ENCODE data around the gene EPHB2.
"Not testable (repeated sequence)": the region's sequence is repeated elsewhere in the genome, so short reads cannot be mapped to it uniquely, and the experiment has no call there.

EPHB2 gene

DNA sequence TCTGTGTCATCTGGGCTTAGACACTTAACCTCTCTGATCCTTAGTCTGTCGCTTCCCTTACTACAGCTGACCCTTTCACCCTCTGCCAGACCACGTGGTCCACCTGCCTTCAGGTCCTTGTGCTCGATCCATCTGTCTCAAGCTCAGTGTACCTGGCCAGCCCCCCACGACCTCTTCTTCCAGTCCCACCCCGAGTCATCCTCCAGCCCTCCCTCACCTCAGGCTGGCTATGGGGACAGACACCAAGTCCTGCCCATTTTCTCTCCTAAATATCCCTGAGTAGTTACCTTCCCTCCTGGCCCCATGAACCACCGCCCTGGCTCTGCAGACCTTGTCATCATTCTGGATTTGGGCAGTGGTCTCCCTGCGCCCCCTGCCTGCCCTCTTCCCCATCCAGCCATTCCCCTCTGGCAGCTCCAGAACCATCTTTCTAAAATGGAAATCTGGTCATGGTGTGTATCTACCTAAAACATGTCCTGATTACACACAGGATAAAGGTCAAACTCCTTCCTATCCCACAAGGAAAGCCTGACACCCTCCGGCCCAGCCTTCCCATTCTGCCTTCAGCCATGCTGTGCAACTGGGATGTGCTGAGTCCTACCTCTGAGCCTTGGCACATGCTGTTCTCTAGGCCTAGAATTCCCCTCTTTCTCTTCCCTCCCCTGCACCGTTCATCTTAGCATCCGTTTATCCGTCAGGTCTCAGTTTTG lies 107.6 kb downstream of the EPHB2 start:
- no peak for DNase-seq (ENCODE audit: low read depth in 2 of 2)

DNA sequence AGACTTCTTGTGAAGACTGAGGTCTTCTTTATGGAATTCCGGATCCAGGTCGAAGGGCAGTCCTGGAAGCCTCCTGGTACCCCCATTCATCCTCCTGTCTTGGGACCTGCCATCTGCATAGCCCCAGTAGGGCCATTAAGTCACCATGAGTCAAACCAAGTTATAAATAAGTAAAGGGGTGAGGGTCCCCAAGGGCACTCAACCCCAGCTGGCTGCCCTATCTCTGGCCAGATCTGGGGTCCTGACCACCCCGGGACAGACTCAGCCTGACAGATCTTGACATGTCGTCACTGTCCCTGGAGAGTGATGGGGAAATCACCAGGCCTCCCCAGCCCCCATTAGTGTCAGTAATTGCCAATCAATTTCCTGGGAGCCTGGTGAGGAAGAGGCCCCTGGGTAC lies 108.7 kb downstream of the EPHB2 start:
- no peak for DNase-seq (ENCODE audit: low read depth in 2 of 2)

DNA sequence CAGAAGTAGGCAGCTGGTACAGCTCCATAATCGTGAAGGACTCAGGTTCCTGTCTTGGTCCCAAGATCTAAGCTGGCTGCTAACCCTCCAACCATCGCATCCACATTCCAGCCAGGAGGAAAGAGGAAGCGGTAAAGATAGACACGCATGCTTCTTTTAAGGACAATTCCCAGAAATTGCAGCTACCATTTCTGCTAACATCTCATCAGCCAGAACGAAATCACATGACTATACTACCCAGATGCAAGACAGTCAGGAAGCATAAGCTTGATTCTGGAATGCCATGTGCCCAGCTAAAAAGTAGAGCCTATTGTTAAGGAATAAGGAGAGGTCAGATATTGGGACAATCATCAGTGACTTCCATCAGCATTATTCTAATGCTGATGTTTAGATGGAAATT lies 110.4 kb downstream of the EPHB2 start:
- no peak for DNase-seq (ENCODE audit: low read depth in 2 of 2)

DNA sequence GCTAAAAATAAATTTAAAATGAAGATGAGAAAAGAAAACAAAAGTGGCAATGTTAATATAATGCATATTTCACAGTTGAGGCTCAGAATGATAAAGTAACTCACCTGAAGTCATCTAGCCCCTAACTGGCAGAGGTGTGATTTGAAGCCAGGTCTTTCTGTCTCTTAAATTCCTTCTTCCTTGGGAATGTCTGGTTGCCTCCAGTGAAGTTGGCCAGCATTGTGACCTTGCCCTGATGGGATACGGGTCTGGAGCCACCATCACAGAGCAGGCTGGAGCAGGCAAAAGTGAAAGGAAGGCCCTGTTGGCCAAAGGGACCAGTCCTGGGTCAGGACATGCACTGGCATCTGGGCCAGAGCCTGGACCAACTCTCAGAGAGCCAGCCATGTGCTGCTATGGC lies 111.7 kb downstream of the EPHB2 start:
- no peak for DNase-seq (ENCODE audit: low read depth in 2 of 2)

DNA sequence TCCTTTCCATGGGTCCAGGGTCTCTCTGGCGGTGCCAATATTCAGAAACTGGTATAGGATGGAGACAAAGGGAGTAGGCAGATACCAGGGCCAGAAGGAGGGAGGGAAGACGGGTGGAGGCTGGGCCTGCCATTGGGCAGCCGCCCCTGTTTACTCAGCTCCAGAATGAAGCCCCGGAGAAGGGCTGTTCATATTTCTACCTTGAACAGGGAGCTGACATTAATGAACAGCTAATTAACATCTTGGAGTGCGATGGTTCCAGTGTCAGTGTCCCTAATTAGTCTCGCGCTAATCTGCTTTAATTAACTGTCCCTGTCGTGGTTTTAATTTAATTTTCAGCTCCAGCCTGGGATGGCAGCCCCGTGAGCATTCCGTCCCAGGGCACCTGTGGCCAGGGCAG lies 113.8 kb downstream of the EPHB2 start:
- DNase-seq (ENCODE audit: low read depth in 2 of 2): no peak

DNA sequence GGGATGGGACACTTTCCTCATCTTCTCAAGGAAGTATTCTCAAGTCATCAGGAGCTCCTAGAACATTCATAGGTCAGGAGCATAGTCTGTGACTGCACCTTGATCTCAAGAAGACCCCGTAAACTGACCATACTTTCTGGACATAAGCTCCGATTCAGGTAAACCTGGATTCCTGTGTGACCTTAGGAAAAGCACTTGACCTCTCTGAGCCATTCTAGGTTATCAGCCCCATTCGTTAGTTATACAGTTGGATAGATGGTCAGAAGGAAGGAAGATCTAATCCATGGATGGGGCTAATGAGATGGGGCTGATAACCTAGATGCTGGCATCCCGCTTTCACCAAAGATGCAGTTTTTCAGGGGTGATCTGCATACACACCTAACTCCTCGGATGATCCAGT lies 114.3 kb downstream of the EPHB2 start:
- DNase-seq (ENCODE audit: low read depth in 2 of 2): no peak

DNA sequence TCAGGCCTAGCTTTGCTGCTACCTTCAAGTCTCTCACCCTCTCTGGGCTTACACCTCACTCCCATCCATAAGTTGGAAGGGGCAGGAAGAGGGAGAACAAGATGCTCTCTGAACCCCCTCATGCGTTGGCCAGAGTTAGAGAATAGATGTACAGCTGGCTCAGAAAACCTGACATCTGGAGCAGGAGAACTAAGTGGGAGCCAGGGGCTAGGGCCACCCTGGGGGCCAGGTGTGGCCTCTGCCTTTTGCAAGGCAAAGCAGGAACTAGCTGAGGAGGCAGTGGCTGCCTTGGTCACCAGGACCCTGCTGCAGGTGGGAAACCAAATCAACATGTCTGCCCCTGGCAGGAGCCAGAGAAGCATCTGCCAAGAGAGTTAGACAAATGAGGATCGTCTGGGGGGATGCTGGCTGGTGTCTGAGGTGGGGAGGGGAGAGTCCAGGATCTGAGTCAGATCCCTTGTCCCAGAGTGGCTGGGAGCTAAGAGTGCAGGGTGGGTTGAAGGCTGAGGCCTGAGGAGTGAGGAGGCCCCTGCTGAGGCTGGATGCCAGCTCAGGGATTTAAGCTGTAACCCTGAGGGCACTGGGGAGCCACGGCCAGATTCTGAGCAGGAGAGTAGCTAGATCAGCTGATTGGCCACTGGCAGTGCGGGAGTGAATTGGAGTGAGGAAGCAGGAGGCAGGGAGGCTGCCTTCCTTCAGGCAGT lies 115.0 kb downstream of the EPHB2 start:
- no peak for DNase-seq (ENCODE audit: low read depth in 2 of 2)

DNA sequence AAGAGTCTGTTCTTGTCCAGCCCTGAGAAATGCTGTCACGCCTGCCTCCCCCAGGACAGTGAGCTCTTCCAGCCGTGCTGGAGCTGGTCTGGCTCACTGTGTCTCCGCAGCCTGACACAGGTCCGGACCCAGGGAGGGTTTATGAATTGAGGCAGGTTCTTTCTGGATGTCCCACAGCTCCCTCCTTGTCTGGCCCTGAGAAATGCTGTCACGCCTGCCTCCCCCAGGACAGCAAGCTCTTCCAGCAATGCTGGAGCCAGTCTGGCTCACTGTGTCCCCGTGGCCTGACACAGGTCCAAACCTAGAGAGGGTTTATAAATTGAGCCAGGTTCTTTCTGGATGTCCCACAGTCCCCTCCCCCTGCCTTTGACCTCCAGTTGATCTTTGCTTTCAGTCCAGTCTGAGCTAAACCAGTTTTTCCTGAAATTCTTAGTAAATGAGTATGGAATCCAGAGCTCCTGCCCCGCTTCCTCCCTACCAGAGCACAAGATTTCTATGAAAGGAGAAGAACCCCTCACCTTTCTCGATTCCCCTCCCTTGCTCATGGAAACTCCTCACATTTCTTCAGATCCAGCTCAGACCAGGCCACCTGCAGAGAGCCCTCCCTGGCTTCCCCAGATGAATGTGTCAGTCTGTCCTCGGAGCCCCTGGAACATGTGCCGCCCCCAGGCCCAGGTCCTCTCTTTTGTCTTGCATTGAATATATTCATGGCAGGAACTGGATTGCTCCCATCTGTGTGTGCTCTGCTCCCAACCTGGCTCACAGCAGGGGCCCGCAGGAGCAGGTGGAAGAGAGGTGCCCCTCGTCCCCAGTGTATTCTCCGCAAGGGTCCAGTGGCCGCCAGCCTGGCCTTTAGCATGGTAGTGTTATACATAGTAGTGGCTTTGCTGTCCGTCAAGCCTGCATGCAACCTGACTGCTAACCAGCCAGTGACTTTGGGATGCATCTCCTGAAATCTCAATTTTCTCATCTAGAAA lies 116.3 kb downstream of the EPHB2 start:
- DNase-seq (ENCODE audit: low read depth in 2 of 2): no peak

DNA sequence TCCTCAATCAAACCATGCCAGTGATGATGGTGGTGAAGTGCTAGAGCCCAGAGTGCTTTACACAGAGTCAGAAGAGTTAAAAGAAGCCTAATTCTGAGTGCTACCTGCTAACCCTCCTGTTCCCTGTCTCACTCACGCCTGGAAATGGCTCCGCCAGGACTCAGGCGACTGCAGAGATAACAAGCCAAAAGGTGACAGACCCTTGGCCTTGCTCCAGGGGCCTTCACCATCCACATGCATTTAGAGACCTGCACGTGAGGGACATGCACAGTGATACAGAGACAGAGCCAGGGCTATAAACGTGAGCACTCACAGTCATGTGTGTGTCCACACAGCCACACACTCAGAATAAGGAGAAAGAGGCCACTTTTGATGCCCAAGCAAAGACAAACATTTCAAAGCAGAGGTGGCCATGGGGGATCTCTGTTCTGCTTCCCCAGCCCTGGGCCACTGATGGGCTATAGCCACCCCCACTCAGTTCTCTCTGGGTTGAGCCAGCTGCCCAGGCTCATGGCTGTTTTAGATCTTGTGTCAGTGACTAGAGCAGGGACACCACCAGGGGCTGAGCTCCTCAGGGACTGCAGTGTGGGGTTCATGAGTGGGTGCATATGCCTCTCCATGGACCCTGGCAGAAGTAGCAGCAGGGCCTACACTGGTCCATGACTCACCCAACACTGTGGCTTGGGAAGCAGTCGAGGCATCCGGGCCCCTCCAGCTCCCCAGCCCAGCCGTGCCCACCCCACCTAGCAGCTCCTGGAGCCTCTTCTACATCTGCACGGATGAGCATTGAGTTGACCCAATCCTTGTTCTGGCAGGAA lies 117.2 kb downstream of the EPHB2 start:
- DNase-seq (ENCODE audit: low read depth in 2 of 2): no peak

DNA sequence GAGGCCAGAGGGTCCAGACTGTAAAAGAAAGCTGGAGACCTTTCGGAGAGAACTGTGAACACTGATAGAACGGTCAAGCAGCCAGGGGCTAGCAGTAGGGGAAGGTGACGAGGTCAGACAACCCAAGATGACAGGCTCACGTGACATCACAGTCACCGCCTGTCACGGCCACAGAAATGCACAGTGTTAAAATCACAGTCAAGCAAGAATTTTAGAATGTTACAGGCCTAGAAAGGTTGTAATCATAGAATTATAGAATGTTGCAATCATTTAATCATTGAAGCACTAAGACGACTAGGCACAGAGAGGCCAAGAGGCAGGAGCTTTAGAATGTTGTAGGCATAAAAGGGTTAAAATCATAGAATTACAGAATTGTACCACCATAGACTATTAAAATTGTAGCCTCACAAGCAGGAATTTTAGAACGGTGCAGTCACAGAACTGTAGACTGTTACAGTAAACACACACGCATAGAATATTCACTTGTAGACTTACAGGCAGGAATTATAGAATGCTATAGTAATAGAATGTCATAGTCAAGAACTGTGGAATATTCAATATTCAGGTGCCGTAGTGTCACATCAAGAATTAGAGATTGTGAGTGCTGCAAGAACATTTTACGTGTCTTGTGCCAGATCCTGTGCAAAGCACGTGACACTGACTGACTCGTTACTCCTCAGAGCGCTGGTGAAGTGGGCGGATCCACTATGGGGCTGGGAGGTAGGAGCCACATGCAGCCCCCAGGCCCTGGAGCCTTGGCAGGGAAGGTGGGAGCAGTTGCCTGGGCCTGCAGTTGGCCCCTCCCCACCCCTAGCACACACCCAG lies 118.1 kb downstream of the EPHB2 start:
- no peak for DNase-seq (ENCODE audit: low read depth in 2 of 2)

DNA sequence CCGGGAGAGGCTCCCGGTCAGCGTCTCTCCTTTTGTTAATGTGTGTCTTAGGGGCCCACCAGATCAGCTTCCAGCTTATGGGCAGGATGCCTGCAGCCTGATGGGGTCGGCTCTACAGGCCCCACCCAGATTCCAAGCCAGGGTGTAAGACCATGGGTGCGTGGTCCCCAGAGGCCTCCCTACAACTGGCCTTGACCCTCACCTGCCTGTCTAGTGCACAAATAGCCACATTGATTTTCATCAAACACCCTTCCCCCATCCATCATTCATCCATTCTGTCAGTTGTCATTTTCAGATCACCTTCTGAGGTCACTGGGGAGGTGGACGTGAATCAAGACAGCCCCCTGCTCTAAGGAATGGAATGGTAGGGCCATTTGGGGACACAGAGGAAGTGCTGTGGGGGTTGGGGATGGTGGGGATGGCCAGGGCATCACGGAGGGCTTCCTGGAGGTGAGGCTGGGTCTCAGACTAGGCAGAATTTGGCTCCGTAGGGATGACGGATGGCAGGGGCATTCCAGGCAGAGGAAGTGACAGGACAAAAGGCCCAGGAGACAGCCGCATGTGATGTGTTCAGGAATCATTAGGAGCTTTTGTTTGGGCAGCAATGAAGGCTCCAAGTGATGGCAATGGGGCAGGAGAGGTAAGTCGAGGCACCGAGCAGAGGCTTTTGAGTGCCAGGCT lies 118.8 kb downstream of the EPHB2 start:
- DNase-seq (ENCODE audit: low read depth in 2 of 2): no peak

DNA sequence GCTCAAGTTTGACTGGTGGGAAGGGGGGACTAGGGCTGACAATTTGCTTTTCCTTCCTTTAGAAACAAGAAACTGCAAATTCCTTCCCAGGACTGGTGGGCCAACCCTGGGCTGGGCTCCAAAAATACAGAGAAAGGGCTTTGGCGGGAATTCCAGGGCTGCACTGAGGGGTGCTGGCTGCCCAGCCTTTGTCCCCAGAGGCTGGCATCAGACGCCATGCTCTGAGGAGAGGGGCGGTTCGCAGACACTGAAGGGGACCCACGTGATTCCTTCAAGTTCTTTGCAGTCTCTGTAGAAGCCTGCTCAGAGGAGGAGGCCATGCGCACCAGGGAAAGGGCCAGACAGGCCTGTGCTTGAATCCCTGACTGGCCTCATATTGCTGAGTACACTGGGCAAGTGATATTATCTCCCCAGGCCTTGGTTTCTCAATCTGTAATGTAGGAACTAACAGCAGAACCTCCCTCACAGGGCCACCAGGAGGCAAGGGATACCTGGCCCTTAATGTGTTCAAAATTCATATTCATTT lies 119.5 kb downstream of the EPHB2 start:
- DNase-seq (ENCODE audit: low read depth in 2 of 2): no peak

DNA sequence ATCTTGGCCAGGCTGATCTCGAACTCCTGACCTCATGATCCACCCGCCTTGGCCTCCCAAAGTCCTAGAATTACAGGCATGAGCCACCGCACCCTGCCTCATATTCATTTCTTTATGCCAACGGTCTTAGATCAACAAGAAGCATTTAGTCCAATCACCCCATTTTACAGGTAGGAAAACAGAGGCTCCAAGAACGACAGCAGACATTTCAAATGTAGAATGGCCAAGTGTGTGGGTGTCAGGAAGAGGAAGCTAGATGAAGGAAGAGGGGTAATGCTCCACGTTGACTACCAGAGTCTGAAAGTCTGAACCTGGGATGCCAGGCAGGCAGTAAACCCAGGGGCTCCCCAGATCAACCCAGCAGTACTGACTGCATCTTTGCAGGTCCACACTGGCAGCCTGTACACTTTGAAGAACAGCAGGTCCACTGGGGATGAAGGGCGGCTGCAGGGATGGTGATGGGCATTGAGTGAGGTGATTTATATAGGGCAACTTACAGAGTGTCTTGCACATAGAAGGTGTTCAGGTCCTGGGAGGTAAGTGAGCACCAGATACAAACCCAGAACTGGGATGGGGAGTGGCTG lies 120.2 kb downstream of the EPHB2 start:
- DNase-seq (ENCODE audit: low read depth in 2 of 2): no peak

DNA sequence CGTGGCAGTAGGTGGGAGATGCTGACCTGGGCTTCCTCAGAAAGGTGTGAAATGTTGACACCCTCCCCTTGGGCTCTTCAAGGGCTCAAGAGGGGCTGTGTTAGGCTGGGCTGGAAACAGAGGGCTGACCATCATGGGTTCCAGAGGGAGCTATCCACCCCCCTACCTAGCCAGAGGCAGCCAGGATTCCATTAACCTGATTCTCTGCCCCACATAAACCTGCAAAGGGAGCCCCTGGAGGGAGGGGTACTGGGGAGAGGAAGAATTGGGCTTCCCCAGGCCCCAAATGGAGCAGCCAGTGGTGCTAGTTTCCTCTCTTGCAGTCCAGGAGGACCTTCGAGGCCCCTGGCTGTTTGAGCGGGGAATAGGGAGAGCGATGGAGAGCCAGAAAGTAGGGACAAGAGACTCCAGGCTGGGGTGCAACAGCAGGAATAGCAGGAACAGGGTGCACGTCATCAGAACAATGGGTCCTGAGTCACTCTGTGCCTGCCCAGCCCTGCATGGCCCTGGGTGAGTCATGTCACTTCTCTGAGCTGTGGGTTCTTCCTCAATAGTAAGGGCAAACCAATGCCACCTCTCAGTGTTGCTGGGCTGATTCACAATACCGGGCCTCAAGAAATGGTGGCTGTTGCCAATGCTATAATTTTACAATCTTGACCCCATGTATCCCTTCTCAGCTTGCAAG lies 121.2 kb downstream of the EPHB2 start:
- DNase-seq (ENCODE audit: low read depth in 2 of 2): no peak

DNA sequence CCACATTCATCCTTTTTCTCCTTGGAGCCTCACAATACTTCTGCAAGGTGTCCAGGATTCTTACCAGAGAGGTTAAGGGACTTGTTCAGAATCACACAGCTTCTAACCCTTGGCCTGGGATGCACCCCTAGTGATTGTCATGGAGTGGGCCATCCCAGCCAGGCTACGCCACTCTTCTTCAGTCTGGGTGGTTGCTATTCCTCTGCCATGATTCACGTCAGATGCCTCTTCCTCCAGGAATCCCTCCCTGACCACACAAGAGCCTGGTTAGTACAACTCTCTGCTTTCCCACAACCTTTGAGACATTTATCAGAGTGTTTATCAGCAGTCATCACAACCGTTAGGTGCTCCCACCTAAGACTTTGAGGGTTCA lies 121.8 kb downstream of the EPHB2 start:
- no peak for DNase-seq (ENCODE audit: low read depth in 2 of 2)

DNA sequence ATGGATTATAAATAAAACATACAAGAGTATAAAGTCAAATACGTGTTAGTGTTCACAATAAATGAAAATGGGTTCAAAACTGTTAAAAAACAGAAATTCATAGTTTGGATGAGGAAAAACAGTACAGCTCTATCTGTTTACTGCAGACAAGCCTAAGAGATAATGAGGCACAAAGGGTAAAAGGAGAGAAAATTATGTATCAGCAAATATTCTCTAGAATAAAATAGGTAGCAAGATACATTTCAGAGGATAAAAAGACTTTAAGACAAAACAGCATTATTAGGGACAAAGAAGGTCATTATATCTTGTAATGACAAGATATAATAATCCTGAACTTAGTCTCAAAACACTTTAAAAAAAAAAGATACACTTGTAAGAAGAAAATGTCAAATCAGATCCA lies 123.1 kb downstream of the EPHB2 start:
- no peak for DNase-seq (ENCODE audit: low read depth in 2 of 2)

DNA sequence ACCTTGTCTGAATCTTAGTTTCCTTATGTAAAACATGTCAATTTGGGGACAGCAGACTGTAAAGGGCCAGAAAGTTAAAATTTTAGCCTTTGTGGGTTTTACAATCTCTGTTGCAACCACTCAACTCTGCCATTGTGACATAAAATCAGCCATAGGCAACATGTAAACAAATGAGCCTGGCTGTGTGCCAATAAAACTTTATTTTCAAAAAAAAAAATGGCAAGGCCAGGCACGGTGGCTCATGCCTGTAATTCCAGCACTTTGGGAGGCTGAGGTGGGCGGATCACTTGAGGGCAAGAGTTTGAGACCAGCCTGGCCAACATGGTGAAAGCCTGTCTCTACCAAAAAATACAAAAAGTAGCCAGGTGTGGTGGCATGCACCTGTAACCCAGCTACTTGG lies 123.8 kb downstream of the EPHB2 start:
- DNase-seq (ENCODE audit: low read depth in 2 of 2): not testable (repeated sequence)

DNA sequence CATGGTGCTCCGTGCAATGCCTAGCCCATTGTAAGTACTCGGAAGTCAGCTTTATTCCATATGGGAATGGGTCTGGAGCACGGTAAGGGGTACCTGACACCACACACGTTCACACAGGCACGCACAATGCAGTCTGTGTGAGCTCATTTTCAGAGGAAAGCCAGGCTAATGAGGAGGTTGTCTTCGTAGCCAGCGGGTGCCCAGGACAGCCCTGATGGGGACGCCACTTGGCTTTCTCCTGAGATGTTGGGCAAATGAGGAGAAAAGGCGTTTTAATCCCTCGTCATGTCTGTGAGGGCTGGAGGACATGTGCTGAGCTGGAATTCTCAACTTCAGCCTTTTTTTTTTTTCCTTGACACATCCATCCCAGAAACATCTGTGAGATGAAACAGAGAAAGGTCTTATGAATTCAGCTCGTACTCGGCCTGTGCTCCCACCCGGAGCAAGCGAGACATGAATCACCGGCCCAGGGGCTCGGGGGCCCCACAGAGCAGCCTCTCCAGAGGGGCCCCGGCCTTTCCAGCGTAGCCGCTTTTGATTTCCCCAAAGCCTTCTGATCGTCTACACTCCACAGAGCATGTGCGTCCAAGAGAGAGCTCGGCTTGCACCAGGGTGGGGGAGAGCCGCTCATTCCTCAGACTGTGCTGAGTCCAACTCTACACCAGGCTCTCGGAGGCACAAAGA lies 125.1 kb downstream of the EPHB2 start:
- DNase-seq (ENCODE audit: low read depth in 2 of 2): no peak
